Right atrium auricular region (tissue), 2 donors: ENCODE results near the gene COG5. TPM values are rescaled to one million over a fixed set of nuclear protein-coding genes. Genes with fewer than 3 reads are reported as not detected.

Experiments used
- DNase-seq: peaks from one replicate; pipeline ENCODE4 v3.0.0-alpha.2; 2019; ENCODE audit warnings: low spot score
- H3K27ac ChIP-seq, 2 donors: fragments of 200-600 bp; sonication (generic); 1 replicate in 1 of 2; 2 replicates in 1 of 2; pipeline ENCODE4 v1.5.1; 2016 to 2019
- H3K27me3 ChIP-seq, 2 donors: fragments of 200-600 bp; sonication (generic); one replicate each; pipeline versions ENCODE4 v1.5.1 to v1.6.0; 2017 to 2019
- H3K36me3 ChIP-seq: fragments of 200-600 bp; sonication (generic); one replicate; pipeline ENCODE4 v1.5.1; 2016
- H3K4me1 ChIP-seq, 2 donors: fragments of 200-600 bp; sonication (generic); one replicate each; pipeline versions ENCODE4 v1.5.1 to v1.6.0; 2017 to 2019
- H3K4me3 ChIP-seq, 2 donors: fragments of 200-600 bp; sonication (generic); 1 replicate in 1 of 2; 2 replicates in 1 of 2; pipeline ENCODE4 v1.5.1; 2017 to 2019; ENCODE audit warnings: mild to moderate bottlenecking in 1 of 2, moderate library complexity in 1 of 2
- H3K9me3 ChIP-seq, 2 donors: fragments of 200-600 bp; sonication (generic); one replicate each; pipeline ENCODE4 v1.5.1; 2019
- CTCF ChIP-seq, 2 donors: fragments of 200-600 bp; sonication (generic); IDR thresholded peaks; one replicate each; pipeline ENCODE4 v1.5.1; 2019; ENCODE audit warnings: antibody characterized with exemption in 2 of 2
- total RNA-seq, 2 donors: library from RNA; depleted of rRNA; stranded (reverse); fragments of >200 nt; gene quantifications; one replicate each; pipeline ENCODE4 v1.1.0, GENCODE V29; 2016

COG5 gene
- total RNA-seq, 2 donors from 2014 or later: 28.0 to 31.8 TPM

GRCh38 chr7:107469929-107470328 is 93.8 kb downstream of the COG5 start, which contains the start of gene GPR22:
Gene GPR22 (plus strand): TSS chr7:107470057. CDS start chr7:107474061, 4,004 bp downstream.
- Histone ChIP-seq H3K9me3 (no peaks in the 10 kb centered on the region), H3K27me3 (no peaks in the 10 kb centered on the region), H3K4me3 (peak within 1 kb of the TSS; percentile 31 to 38), H3K27ac (peak within 1 kb of the TSS; percentile 53 to 85), H3K36me3 (no peaks in the 10 kb centered on the region), H3K4me1 (no peaks in the 10 kb centered on the region)
- no peak for DNase-seq
- no peak for TF ChIP-seq CTCF (IDR thresholded peaks at IDR 0.05)

- no peak for DNase-seq
- Histone ChIP-seq H3K4me1 (no peaks in the 10 kb centered on the region), H3K36me3 (no peaks in the 10 kb centered on the region), H3K27ac (peak overlapping the region in 1 of 2 donors; percentile 85), H3K27me3 (no peaks in the 10 kb centered on the region), H3K9me3 (no peaks in the 10 kb centered on the region), H3K4me3 (no peak overlapping the region)
- TF ChIP-seq CTCF (IDR thresholded peaks at IDR 0.05): no peak
These were observed 94.9 kb downstream of the COG5 start for GRCh38 chr7:107468824-107469223.

- Histone ChIP-seq H3K9me3 (no peaks in the 10 kb centered on the region), H3K4me1 (peaks cover 0 to under 1% of the 10 kb centered on the region in 2 donors), H3K36me3 (no peaks in the 10 kb centered on the region), H3K4me3 (no peak overlapping the region), H3K27me3 (no peaks in the 10 kb centered on the region), H3K27ac (peak overlapping the region in 1 of 2 donors; percentile 65)
- TF ChIP-seq CTCF (IDR thresholded peaks at IDR 0.05): no peak
- DNase-seq: no peak
These were observed 95.7 kb downstream of the COG5 start for GRCh38 chr7:107467972-107468371.

- H3K4me1 ChIP-seq: peaks cover 0 to 5% of the 10 kb centered on the region in 2 donors
- TF ChIP-seq CTCF (IDR thresholded peaks at IDR 0.05): no peak
- H3K9me3 ChIP-seq: no peaks in the 10 kb centered on the region
- no peak overlapping the region for H3K4me3 ChIP-seq
- no peaks in the 10 kb centered on the region for H3K36me3 ChIP-seq
- no peaks in the 10 kb centered on the region for H3K27me3 ChIP-seq
- no peak for DNase-seq
- no peak overlapping the region for H3K27ac ChIP-seq
These were observed 99.0 kb downstream of the COG5 start for GRCh38 chr7:107464666-107465226.

- Histone ChIP-seq H3K9me3 (no peaks in the 10 kb centered on the region), H3K27me3 (no peaks in the 10 kb centered on the region), H3K4me1 (peaks cover 0 to 5% of the 10 kb centered on the region in 2 donors), H3K36me3 (no peaks in the 10 kb centered on the region), H3K27ac (peak overlapping the region in 1 of 2 donors; percentile 17), H3K4me3 (no peak overlapping the region)
- peak; percentile 54 to 80 for TF ChIP-seq CTCF (IDR thresholded peaks at IDR 0.05)
- DNase-seq: peak; percentile 71
These were observed 100.3 kb downstream of the COG5 start for GRCh38 chr7:107463139-107464078.
